GM12872 (cell line): ENCODE measurements around the gene SAMD4A.

ENCODE experiments used
- TF ChIP-seq, protein P1 (sequence below): IDR thresholded peaks from 3 replicates; pipeline ENCODE4 v1.5.1; 2011; ENCODE audit warnings: low read depth, mild to moderate bottlenecking, low read length, moderate library complexity; ENCODE audit not compliant: insufficient read depth

SAMD4A gene

DNA sequence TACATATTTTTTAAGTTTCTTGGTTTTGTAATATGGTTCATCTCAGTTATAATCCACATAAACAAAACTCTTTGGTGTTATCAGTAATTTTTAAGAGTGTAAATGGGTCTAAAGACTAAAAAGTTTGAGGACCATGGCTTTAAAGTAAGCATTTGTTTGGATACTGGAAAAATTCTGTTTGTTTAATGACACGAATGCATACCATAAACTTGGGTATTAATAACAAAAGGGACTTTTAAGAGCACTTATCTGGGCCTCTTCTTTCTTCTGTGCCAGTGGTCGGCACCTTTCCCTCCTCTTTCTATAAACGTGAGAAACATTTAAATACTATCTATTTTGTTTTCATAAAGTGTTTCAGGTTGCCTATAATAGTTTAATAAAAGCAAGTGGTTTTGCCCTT lies 47.4 kb downstream of the SAMD4A start:
- TF ChIP-seq, protein P1, sequence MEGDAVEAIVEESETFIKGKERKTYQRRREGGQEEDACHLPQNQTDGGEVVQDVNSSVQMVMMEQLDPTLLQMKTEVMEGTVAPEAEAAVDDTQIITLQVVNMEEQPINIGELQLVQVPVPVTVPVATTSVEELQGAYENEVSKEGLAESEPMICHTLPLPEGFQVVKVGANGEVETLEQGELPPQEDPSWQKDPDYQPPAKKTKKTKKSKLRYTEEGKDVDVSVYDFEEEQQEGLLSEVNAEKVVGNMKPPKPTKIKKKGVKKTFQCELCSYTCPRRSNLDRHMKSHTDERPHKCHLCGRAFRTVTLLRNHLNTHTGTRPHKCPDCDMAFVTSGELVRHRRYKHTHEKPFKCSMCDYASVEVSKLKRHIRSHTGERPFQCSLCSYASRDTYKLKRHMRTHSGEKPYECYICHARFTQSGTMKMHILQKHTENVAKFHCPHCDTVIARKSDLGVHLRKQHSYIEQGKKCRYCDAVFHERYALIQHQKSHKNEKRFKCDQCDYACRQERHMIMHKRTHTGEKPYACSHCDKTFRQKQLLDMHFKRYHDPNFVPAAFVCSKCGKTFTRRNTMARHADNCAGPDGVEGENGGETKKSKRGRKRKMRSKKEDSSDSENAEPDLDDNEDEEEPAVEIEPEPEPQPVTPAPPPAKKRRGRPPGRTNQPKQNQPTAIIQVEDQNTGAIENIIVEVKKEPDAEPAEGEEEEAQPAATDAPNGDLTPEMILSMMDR, result no peak

DNA sequence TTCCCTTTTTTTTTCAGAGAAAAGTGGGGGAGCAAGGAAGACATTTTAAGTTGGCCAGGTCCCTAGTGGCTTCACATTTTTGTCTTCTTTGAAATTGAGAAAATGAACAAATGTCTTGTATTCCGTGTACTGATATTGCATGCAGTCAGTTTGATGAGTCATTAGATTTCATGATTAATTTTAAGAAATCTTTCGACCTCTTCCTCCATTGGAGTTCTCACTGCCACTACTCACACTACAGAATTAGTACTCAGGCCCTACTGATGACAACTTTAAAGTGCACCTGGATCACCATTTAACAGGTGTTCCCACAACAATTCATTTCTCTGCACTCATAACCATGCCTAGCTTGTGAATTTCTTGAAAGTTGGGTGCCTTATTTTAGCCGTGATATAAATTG lies 50.5 kb downstream of the SAMD4A start:
- TF ChIP-seq, protein P1, result no peak

DNA sequence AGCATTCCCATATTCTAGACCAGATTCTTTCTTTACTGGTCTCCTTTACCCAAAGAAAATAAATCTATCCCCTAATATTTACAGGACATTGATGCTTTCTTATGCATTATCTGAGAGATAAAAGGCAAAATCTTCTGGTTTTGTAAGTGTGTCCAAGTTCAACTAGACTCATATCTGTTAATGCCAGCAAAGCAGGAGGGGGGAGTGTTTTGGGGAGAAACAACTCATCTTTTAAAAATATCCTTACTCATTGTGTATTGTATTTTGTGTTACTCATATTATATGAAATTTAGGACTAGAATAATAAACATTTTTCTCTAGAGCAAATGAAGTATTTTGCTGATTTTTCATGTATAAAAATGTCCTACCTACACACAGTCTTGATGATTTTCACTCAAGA lies 54.8 kb downstream of the SAMD4A start:
- TF ChIP-seq, protein P1, result no peak

DNA sequence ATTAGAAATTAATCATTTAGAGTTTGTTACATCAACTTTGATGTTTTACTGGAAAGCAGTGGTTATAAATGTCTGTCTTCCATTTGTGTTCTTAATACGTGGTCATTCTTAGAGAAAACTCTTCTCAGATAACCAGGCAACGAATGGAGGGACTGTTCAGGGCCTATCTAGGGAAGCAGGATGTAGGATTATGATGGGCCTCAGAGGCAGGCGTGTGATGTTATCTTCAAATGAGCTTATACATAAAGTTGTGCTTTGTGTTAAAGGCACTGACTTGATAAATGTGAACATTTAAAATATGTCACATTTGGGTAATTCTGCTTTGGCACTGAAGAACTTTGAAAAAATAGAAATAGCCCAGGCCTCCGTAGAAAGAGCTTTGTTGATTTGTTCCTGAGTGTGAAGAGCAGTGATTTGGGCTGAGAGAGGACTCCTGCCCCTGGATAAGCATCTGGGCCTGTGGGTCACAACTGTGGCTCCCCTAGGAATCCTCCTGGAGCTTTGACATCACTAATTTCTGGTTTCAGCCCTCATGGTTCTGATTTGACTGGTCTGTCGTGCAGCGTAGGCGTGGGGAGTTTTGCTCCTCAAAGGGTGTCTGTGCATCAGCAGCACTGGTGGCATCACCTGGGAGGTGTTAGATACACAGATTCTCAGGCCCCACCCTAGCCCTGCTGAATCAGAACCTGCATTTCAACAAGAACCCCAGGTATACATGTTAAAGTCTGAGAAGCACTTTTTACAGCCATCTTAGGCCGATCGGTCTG lies 55.4 kb downstream of the SAMD4A start:
- TF ChIP-seq, protein P1, result no peak

DNA sequence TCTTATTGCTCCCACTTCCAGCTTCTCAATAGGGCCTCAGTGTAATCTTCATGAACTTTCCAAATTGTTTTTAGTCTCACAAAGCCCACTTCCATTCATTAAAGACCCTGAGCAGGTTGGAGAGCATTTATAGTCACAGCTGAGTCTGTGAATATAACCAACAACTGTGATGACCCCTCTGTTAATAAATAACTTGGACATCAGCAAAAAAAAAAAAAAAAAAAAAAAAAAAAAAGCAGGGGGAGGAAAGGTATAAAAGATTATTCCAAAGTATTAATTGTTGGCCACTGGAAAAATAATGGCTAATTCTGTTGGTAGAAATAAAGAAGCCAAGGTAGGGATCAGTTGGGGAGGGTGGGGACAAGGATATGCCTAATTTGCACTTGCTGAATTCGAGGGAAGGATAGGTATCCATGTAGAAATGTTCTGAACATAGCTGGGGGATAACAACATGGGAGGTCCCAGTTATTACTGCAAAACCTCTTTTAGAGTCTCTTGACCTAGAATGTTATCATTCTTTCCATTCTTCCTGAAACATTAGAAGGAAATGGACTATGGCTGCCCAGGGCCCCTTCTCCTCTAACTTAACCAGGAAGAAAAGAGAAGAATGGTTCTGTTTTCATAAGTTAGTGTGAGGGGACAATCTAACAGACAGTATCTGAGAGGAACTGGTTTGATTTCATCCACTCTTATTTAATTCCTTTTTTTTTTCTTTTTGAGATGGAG lies 56.5 kb downstream of the SAMD4A start:
- TF ChIP-seq, protein P1, result no peak

DNA sequence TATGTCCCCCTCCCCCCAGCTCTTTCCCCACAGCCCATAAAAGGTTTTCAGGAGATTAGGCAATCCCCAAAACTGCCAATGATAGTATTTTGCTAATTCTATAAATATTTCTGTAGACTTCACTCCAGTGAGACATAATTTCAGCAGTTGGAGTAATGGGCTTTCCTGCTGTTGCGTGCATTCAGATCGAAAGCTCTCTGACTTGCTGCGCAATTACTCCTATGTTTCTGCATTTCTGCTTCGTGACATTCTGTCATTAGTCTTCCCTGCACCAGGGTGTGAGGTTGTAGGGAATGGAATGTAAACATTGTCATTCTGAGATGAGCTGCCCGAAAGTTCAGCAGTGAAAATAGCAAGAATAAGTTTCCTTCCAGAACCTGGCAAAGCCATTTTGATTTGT lies 58.2 kb downstream of the SAMD4A start:
- TF ChIP-seq, protein P1, result no peak

DNA sequence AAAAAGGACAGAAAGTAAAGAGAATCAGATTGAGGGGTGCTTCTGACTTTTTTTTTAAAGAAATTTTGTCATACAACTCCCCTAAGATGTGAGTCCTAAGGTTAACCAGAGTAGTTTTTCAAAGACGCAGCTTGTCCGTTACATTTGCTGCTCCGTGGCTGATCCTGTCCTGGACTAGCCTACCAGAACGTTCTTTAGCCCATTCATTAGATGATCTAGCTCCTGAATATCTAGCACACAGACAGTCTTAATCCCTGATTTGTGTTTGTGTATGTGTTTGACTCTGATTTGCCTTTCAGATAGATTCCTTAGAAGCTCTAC lies 60.3 kb downstream of the SAMD4A start:
- TF ChIP-seq, protein P1, result no peak
